PFSK-1 (cell line): ENCODE measurements around the gene LASP1.

Source experiments
- FOXP2 ChIP-seq: optimal IDR thresholded peaks from 2 replicates; pipeline ENCODE3; 2011; ENCODE audit warnings: borderline replicate concordance, control low read depth, inconsistent platforms; ENCODE audit not compliant: insufficient read depth; ENCODE audit errors: extremely low read length, extremely low read depth
- POLR2AphosphoS5 ChIP-seq: IDR thresholded peaks from 2 replicates; pipeline ENCODE4 v1.6.1; 2012; ENCODE audit warnings: low read depth, mild to moderate bottlenecking, control low read depth, low read length, moderate library complexity
- SIN3A ChIP-seq: IDR thresholded peaks from 2 replicates; pipeline ENCODE4 v1.6.1; 2012; ENCODE audit warnings: mild to moderate bottlenecking, low read length, moderate library complexity, borderline replicate concordance; ENCODE audit not compliant: insufficient read depth
- TAF1 ChIP-seq: IDR thresholded peaks from 2 replicates; pipeline ENCODE4 v1.6.1; 2012; ENCODE audit warnings: low read length, control low read depth, borderline replicate concordance; ENCODE audit not compliant: insufficient read depth
- TF ChIP-seq, protein P1 (sequence below), 2 experiments: IDR thresholded peaks; 2 replicates each; pipeline versions ENCODE4 v1.6.1 to v1.8.0; 2011 to 2012; ENCODE audit warnings: low read depth in 2 of 2, low read length in 2 of 2, control low read depth in 1 of 2, inconsistent platforms in 1 of 2, mild to moderate bottlenecking in 1 of 2, moderate library complexity in 1 of 2; ENCODE audit not compliant: insufficient read depth in 1 of 2

DNA sequence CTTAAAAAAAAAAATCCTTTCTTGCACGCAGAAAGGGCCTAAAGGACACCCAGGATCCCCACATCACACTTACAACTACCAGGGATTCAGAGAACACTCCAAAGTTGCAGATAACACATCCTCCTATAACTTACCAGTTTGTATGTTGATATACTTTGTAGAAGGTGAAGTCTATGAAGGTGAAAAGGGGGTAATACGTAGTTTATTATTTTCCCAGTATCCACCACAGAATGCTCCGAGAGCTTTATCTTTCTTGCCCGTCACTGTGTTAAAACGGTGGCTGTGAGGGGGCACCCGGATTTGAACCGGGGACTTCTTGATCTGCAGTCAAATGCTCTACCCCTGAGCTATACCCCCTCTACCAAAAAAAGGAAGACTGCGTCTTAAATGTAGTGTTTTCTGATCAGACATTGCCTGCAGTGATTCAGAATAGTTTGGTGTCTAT, 8.4 kb upstream of the LASP1 start:
- no peak for TF ChIP-seq TAF1
- no peak for TF ChIP-seq POLR2AphosphoS5
- TF ChIP-seq SIN3A = no peak
- TF ChIP-seq, protein P1, sequence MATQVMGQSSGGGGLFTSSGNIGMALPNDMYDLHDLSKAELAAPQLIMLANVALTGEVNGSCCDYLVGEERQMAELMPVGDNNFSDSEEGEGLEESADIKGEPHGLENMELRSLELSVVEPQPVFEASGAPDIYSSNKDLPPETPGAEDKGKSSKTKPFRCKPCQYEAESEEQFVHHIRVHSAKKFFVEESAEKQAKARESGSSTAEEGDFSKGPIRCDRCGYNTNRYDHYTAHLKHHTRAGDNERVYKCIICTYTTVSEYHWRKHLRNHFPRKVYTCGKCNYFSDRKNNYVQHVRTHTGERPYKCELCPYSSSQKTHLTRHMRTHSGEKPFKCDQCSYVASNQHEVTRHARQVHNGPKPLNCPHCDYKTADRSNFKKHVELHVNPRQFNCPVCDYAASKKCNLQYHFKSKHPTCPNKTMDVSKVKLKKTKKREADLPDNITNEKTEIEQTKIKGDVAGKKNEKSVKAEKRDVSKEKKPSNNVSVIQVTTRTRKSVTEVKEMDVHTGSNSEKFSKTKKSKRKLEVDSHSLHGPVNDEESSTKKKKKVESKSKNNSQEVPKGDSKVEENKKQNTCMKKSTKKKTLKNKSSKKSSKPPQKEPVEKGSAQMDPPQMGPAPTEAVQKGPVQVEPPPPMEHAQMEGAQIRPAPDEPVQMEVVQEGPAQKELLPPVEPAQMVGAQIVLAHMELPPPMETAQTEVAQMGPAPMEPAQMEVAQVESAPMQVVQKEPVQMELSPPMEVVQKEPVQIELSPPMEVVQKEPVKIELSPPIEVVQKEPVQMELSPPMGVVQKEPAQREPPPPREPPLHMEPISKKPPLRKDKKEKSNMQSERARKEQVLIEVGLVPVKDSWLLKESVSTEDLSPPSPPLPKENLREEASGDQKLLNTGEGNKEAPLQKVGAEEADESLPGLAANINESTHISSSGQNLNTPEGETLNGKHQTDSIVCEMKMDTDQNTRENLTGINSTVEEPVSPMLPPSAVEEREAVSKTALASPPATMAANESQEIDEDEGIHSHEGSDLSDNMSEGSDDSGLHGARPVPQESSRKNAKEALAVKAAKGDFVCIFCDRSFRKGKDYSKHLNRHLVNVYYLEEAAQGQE (IDR thresholded peaks at IDR 0.05; ENCODE audit: insufficient read depth in 1 of 2, low read depth in 2 of 2, low read length in 2 of 2) = no peak
- TF ChIP-seq FOXP2 = no peak
